Sigmoid colon (tissue), 3 donors: ENCODE data around the gene VASP.

Experiments used
- CTCF ChIP-seq, 4 experiments: fragments of 450-650 bp in 3 of 4; fragments of 200-600 bp in 1 of 4; IDR thresholded peaks; one replicate each; pipeline ENCODE4 v1.5.1; 2016 to 2019; ENCODE audit warnings: antibody characterized with exemption in 4 of 4, mild to moderate bottlenecking in 3 of 4, moderate library complexity in 2 of 4
- POLR2A ChIP-seq, 2 donors: fragments of 450-650 bp; IDR thresholded peaks; one replicate each; pipeline ENCODE4 v1.6.1; 2016; ENCODE audit warnings: antibody characterized with exemption in 2 of 2, mild to moderate bottlenecking in 2 of 2, moderate library complexity in 2 of 2

GRCh38 chr19:45497791-45498190 lies 9.5 kb upstream of the VASP start:
- TF ChIP-seq CTCF (IDR thresholded peaks at IDR 0.05): no peak
- no peak for TF ChIP-seq POLR2A (IDR thresholded peaks at IDR 0.05)
